ENCODE data around the gene GSG1L. TPM values are rescaled to one million over a fixed set of nuclear protein-coding genes. Genes with fewer than 3 reads are reported as not detected.

Gene GSG1L
- total RNA-seq, 5 donors from 2014 or later (not counting 1 experiment from before 2014, with no cell fraction given), result not detected

- peaks cover 0 to 13% (median 3%) of the 10 kb centered on the region in 3 donors for H3K9me3 Mint-ChIP-seq
Observed at GRCh38 chr16:28019218-28019617, 44.3 kb downstream of the GSG1L start.

GRCh38 chr16:28014851-28015250 lies 48.7 kb downstream of the GSG1L start:
- CTCF ChIA-PET, result no interaction called here
- H3K27ac Mint-ChIP-seq, result no peak overlapping the region
- H3K27ac ChIP-seq (ENCODE audit: low read length), result no peak overlapping the region
- H3K27me3 Mint-ChIP-seq, result peaks cover 20 to 29% of the 10 kb centered on the region in 2 donors
- H3K4me1 ChIP-seq (ENCODE audit: control insufficient read depth in 1 of 2, extremely low read depth in 1 of 2, insufficient read depth in 2 of 2, low read length in 2 of 2), result no peaks in the 10 kb centered on the region
- H3K36me3 Mint-ChIP-seq, result no peaks in the 10 kb centered on the region
- WGBS (ENCODE audit: insufficient coverage), result 87% methylated on average over 3 of the region's 3 CpGs
- H3K4me3 Mint-ChIP-seq, result no peak overlapping the region
- peaks cover 0 to under 1% (median 0%) of the 10 kb centered on the region in 3 donors for H3K9me3 Mint-ChIP-seq
- H3K9me3 ChIP-seq, result no peaks in the 10 kb centered on the region
- ATAC-seq (replicated peaks in 1 of 4), result no peak
- H3K27me3 ChIP-seq (replicated peaks in 1 of 2; ENCODE audit: control insufficient read depth in 2 of 2, extremely low read depth in 1 of 2, insufficient read depth in 2 of 2, low read length in 1 of 2), result peaks cover 0 to 39% of the 10 kb centered on the region in 2 experiments
- no peaks in the 10 kb centered on the region for H3K36me3 ChIP-seq (ENCODE audit: control insufficient read depth in 2 of 2, extremely low read depth in 1 of 2, insufficient read depth in 1 of 2, low read length in 1 of 2)
- no peak for DNase-seq
- peaks cover 0 to 3% (median 0%) of the 10 kb centered on the region in 3 donors for H3K4me1 Mint-ChIP-seq
- no peak overlapping the region for H3K4me3 ChIP-seq (ENCODE audit: control insufficient read depth in 1 of 2, extremely low read depth in 1 of 2, low read length in 1 of 2)
- POLR2A ChIA-PET, result no interaction called here

More at GRCh38 chr16:28019218-28019617, 44.3 kb downstream of the GSG1L start:
- Histone ChIP-seq H3K4me1 (ENCODE audit: control insufficient read depth in 1 of 2, extremely low read depth in 1 of 2, insufficient read depth in 2 of 2, low read length in 2 of 2) (no peaks in the 10 kb centered on the region), H3K4me3 (ENCODE audit: control insufficient read depth in 1 of 2, extremely low read depth in 1 of 2, low read length in 1 of 2) (no peak overlapping the region), H3K27ac (ENCODE audit: low read length) (no peak overlapping the region), H3K9me3 (no peaks in the 10 kb centered on the region), H3K36me3 (ENCODE audit: control insufficient read depth in 2 of 2, extremely low read depth in 1 of 2, insufficient read depth in 1 of 2, low read length in 1 of 2) (no peaks in the 10 kb centered on the region), H3K27me3 (replicated peaks in 1 of 2; ENCODE audit: control insufficient read depth in 2 of 2, extremely low read depth in 1 of 2, insufficient read depth in 2 of 2, low read length in 1 of 2) (peaks cover 0 to 6% of the 10 kb centered on the region in 2 experiments)
- POLR2A ChIA-PET, result no interaction called here
- DNase-seq (no peak), ATAC-seq (replicated peaks in 1 of 4) (no peak)
- CTCF ChIA-PET, result no interaction called here
- Mint-ChIP-seq H3K4me1 (peaks cover 0 to 3% (median 0%) of the 10 kb centered on the region in 3 donors), H3K36me3 (no peaks in the 10 kb centered on the region), H3K27ac (no peak overlapping the region), H3K4me3 (no peak overlapping the region), H3K27me3 (peaks cover 14 to 17% of the 10 kb centered on the region in 2 donors)
- whole genome bisulfite sequencing (ENCODE audit: insufficient coverage), result 82% methylated on average over 3 of the region's 5 CpGs

- CTCF ChIA-PET, result no interaction called here
- POLR2A ChIA-PET, result no interaction called here
Observed at GRCh38 chr16:28013878-28014277, 49.6 kb downstream of the GSG1L start.

GRCh38 chr16:28013392-28013791 lies 50.1 kb downstream of the GSG1L start:
- Histone ChIP-seq H3K9me3 (no peaks in the 10 kb centered on the region), H3K27ac (ENCODE audit: low read length) (no peak overlapping the region), H3K4me3 (ENCODE audit: control insufficient read depth in 1 of 2, extremely low read depth in 1 of 2, low read length in 1 of 2) (no peak overlapping the region), H3K36me3 (ENCODE audit: control insufficient read depth in 2 of 2, extremely low read depth in 1 of 2, insufficient read depth in 1 of 2, low read length in 1 of 2) (no peaks in the 10 kb centered on the region), H3K27me3 (replicated peaks in 1 of 2; ENCODE audit: control insufficient read depth in 2 of 2, extremely low read depth in 1 of 2, insufficient read depth in 2 of 2, low read length in 1 of 2) (peaks cover 0 to 49% of the 10 kb centered on the region in 2 experiments), H3K4me1 (ENCODE audit: control insufficient read depth in 1 of 2, extremely low read depth in 1 of 2, insufficient read depth in 2 of 2, low read length in 2 of 2) (no peaks in the 10 kb centered on the region)
- no peaks in the 10 kb centered on the region for H3K9me3 Mint-ChIP-seq
- no peaks in the 10 kb centered on the region for H3K4me1 Mint-ChIP-seq
- H3K27ac Mint-ChIP-seq, result no peak overlapping the region
- peaks cover 26 to 36% of the 10 kb centered on the region in 2 donors for H3K27me3 Mint-ChIP-seq
- no peaks in the 10 kb centered on the region for H3K36me3 Mint-ChIP-seq
- ATAC-seq (replicated peaks in 1 of 4) (no peak), DNase-seq (no peak)
- POLR2A ChIA-PET, result no interaction called here
- no peak overlapping the region for H3K4me3 Mint-ChIP-seq
- CTCF ChIA-PET, result no interaction called here
- 86% methylated on average over 6 of the region's 6 CpGs for WGBS (ENCODE audit: insufficient coverage)

More at GRCh38 chr16:28013878-28014277, 49.6 kb downstream of the GSG1L start:
- Mint-ChIP-seq H3K27ac (no peak overlapping the region), H3K36me3 (no peaks in the 10 kb centered on the region), H3K4me1 (peaks cover 0 to 1% (median 0%) of the 10 kb centered on the region in 3 donors), H3K27me3 (peaks cover 23 to 34% of the 10 kb centered on the region in 2 donors), H3K9me3 (no peaks in the 10 kb centered on the region), H3K4me3 (no peak overlapping the region)
- DNase-seq (no peak), ATAC-seq (replicated peaks in 1 of 4) (no peak)
- WGBS (ENCODE audit: insufficient coverage), result 62% methylated on average over 2 of the region's 2 CpGs
- Histone ChIP-seq H3K36me3 (ENCODE audit: control insufficient read depth in 2 of 2, extremely low read depth in 1 of 2, insufficient read depth in 1 of 2, low read length in 1 of 2) (no peaks in the 10 kb centered on the region), H3K27me3 (replicated peaks in 1 of 2; ENCODE audit: control insufficient read depth in 2 of 2, extremely low read depth in 1 of 2, insufficient read depth in 2 of 2, low read length in 1 of 2) (peaks cover 0 to 45% of the 10 kb centered on the region in 2 experiments), H3K4me1 (ENCODE audit: control insufficient read depth in 1 of 2, extremely low read depth in 1 of 2, insufficient read depth in 2 of 2, low read length in 2 of 2) (no peaks in the 10 kb centered on the region), H3K27ac (ENCODE audit: low read length) (no peak overlapping the region), H3K4me3 (ENCODE audit: control insufficient read depth in 1 of 2, extremely low read depth in 1 of 2, low read length in 1 of 2) (no peak overlapping the region), H3K9me3 (no peaks in the 10 kb centered on the region)

GRCh38 chr16:28011971-28012445 lies 51.5 kb downstream of the GSG1L start:
- H3K27ac ChIP-seq (ENCODE audit: low read length), result no peak overlapping the region
- no peak overlapping the region for H3K4me3 Mint-ChIP-seq
- peaks cover 0 to 52% of the 10 kb centered on the region in 2 experiments for H3K27me3 ChIP-seq (replicated peaks in 1 of 2; ENCODE audit: control insufficient read depth in 2 of 2, extremely low read depth in 1 of 2, insufficient read depth in 2 of 2, low read length in 1 of 2)
- DNase-seq (no peak), ATAC-seq (replicated peaks in 1 of 4) (no peak)
- no peaks in the 10 kb centered on the region for H3K36me3 ChIP-seq (ENCODE audit: control insufficient read depth in 2 of 2, extremely low read depth in 1 of 2, insufficient read depth in 1 of 2, low read length in 1 of 2)
- WGBS (ENCODE audit: insufficient coverage), result 54% methylated on average over 5 of the region's 7 CpGs
- H3K9me3 Mint-ChIP-seq, result no peaks in the 10 kb centered on the region
- ChIA-PET CTCF (no interaction called here), POLR2A (no interaction called here)
- H3K4me1 ChIP-seq (ENCODE audit: control insufficient read depth in 1 of 2, extremely low read depth in 1 of 2, insufficient read depth in 2 of 2, low read length in 2 of 2), result no peaks in the 10 kb centered on the region
- peaks cover 23 to 37% of the 10 kb centered on the region in 2 donors for H3K27me3 Mint-ChIP-seq
- no peak overlapping the region for H3K27ac Mint-ChIP-seq
- no peaks in the 10 kb centered on the region for H3K4me1 Mint-ChIP-seq
- H3K9me3 ChIP-seq, result no peaks in the 10 kb centered on the region
- H3K36me3 Mint-ChIP-seq, result no peaks in the 10 kb centered on the region
- no peak overlapping the region for H3K4me3 ChIP-seq (ENCODE audit: control insufficient read depth in 1 of 2, extremely low read depth in 1 of 2, low read length in 1 of 2)

- POLR2A ChIA-PET, result no interaction called here
- Histone ChIP-seq H3K27ac (ENCODE audit: low read length) (no peak overlapping the region), H3K9me3 (no peaks in the 10 kb centered on the region), H3K36me3 (ENCODE audit: control insufficient read depth in 2 of 2, extremely low read depth in 1 of 2, insufficient read depth in 1 of 2, low read length in 1 of 2) (no peaks in the 10 kb centered on the region), H3K4me1 (ENCODE audit: control insufficient read depth in 1 of 2, extremely low read depth in 1 of 2, insufficient read depth in 2 of 2, low read length in 2 of 2) (no peaks in the 10 kb centered on the region), H3K4me3 (ENCODE audit: control insufficient read depth in 1 of 2, extremely low read depth in 1 of 2, low read length in 1 of 2) (no peak overlapping the region), H3K27me3 (replicated peaks in 1 of 2; ENCODE audit: control insufficient read depth in 2 of 2, extremely low read depth in 1 of 2, insufficient read depth in 2 of 2, low read length in 1 of 2) (peaks cover 0 to 52% of the 10 kb centered on the region in 2 experiments)
- Mint-ChIP-seq H3K36me3 (no peaks in the 10 kb centered on the region), H3K27ac (no peak overlapping the region), H3K4me3 (no peak overlapping the region), H3K9me3 (no peaks in the 10 kb centered on the region), H3K4me1 (no peaks in the 10 kb centered on the region), H3K27me3 (peaks cover 16 to 33% of the 10 kb centered on the region in 2 donors)
- CTCF ChIA-PET, result no interaction called here
- 83% methylated on average over 11 of the region's 11 CpGs for WGBS (ENCODE audit: insufficient coverage)
- DNase-seq (no peak), ATAC-seq (replicated peaks in 1 of 4) (no peak)
Observed at GRCh38 chr16:28011223-28011622, 52.3 kb downstream of the GSG1L start.

- no peak overlapping the region for H3K27ac Mint-ChIP-seq
- ChIA-PET POLR2A (no interaction called here), CTCF (no interaction called here)
- H3K4me3 ChIP-seq (ENCODE audit: control insufficient read depth in 1 of 2, extremely low read depth in 1 of 2, low read length in 1 of 2), result no peak overlapping the region
- no peak overlapping the region for H3K4me3 Mint-ChIP-seq
- no peaks in the 10 kb centered on the region for H3K9me3 Mint-ChIP-seq
- no peak for ATAC-seq (replicated peaks in 1 of 4)
- H3K4me1 ChIP-seq (ENCODE audit: control insufficient read depth in 1 of 2, extremely low read depth in 1 of 2, insufficient read depth in 2 of 2, low read length in 2 of 2), result no peaks in the 10 kb centered on the region
- DNase-seq, result no peak
- peaks cover 16 to 31% of the 10 kb centered on the region in 2 donors for H3K27me3 Mint-ChIP-seq
- 41% methylated on average over 8 of the region's 9 CpGs for WGBS (ENCODE audit: insufficient coverage)
- H3K27me3 ChIP-seq (replicated peaks in 1 of 2; ENCODE audit: control insufficient read depth in 2 of 2, extremely low read depth in 1 of 2, insufficient read depth in 2 of 2, low read length in 1 of 2), result peaks cover 0 to 48% of the 10 kb centered on the region in 2 experiments
- no peak overlapping the region for H3K27ac ChIP-seq (ENCODE audit: low read length)
- no peaks in the 10 kb centered on the region for H3K36me3 ChIP-seq (ENCODE audit: control insufficient read depth in 2 of 2, extremely low read depth in 1 of 2, insufficient read depth in 1 of 2, low read length in 1 of 2)
- no peaks in the 10 kb centered on the region for H3K36me3 Mint-ChIP-seq
- no peaks in the 10 kb centered on the region for H3K4me1 Mint-ChIP-seq
- H3K9me3 ChIP-seq, result no peaks in the 10 kb centered on the region
Observed at GRCh38 chr16:28010671-28011070, 52.8 kb downstream of the GSG1L start.
